ENCODE measurements around the gene PTPN23. TPM values are rescaled to one million over a fixed set of nuclear protein-coding genes. Genes with fewer than 3 reads are reported as not detected.
A peak's percentile ranks its signal among the peaks of the same experiment; 100 is the strongest.

The PTPN23 gene
- total RNA-seq, 2 donors from 2014 or later = 28.7 to 32.0 TPM

DNA sequence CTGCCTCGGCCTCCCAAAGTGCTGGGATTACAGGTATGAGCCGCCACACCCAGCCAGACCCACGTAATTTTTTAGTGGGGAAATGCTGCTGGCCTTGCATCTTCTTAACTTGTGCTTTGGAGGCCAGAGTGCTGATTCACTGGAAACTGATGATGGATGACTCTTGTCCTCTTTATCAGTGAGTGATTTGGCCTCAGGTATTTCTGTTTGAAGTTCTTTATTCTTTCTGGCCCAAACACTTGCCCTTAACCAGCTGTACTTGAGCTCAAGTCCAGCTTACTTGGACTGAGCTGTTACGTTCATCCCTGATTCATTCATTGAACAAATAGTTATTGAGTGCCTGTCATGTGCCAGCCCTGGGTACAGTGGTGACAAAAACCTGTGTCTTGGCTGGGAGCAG lies 4.2 kb downstream of the PTPN23 start:
- Mint-ChIP-seq H3K9me3 (no peaks in the 10 kb centered on the region), H3K4me1 (peaks cover 35% of the 10 kb centered on the region), H3K36me3 (ENCODE audit: low read depth) (peaks cover 79% of the 10 kb centered on the region), H3K27ac (no peak overlapping the region), H3K27me3 (no peaks in the 10 kb centered on the region), H3K4me3 (no peak overlapping the region)
- ATAC-seq (replicated peaks) = no peak

DNA sequence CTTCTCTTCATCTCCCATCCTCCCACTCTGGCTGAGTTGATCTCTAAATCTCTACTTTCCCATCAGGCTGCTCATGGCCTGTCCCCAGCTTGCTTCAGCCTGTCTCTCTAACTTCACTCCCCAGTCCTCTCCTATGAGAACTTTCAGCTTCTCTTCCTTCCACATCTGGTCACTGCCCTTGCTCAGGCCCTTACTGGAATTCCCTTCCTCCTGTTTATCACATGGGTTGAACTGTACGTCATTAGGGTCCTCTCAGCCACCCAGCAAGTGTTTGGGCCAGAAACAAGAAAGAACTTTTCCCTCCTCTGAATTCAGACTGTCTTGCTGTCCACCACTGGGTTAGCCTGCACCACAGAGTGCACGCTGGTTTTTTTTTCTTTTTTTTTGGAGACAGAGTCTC lies 5.0 kb downstream of the PTPN23 start:
- Mint-ChIP-seq H3K4me3 (no peak overlapping the region), H3K27me3 (no peaks in the 10 kb centered on the region), H3K9me3 (no peaks in the 10 kb centered on the region), H3K4me1 (peaks cover 31% of the 10 kb centered on the region), H3K27ac (peak overlapping the region; percentile 38), H3K36me3 (ENCODE audit: low read depth) (peaks cover 78% of the 10 kb centered on the region)
- ATAC-seq (replicated peaks) = no peak

DNA sequence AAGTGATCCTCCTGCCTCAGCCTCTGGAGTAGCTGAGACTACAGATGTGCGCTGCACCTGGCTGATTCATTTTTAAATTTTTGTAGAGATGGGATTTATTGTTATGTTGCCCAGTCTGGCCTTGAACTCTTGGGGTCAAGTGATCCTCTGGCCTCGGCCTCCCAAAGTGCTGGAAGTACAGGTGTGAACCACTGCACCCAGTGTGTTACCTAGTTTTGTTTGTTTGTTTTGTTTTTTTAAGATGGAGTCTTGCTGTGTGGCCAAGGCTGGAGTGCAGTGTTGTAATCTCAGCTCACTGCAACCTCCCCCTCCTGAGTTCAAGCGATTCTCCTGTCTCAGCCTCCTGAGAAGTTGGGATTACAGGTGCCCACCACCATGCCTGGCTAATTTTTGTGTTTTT lies 12.1 kb downstream of the PTPN23 start:
- peak overlapping the region; percentile 25 for H3K27ac Mint-ChIP-seq
- ATAC-seq (replicated peaks) = no peak
- no peaks in the 10 kb centered on the region for H3K27me3 Mint-ChIP-seq
- no peaks in the 10 kb centered on the region for H3K9me3 Mint-ChIP-seq
- H3K4me1 Mint-ChIP-seq = peaks cover 9% of the 10 kb centered on the region
- no peak overlapping the region for H3K4me3 Mint-ChIP-seq
- H3K36me3 Mint-ChIP-seq (ENCODE audit: low read depth) = peaks cover 45% of the 10 kb centered on the region

DNA sequence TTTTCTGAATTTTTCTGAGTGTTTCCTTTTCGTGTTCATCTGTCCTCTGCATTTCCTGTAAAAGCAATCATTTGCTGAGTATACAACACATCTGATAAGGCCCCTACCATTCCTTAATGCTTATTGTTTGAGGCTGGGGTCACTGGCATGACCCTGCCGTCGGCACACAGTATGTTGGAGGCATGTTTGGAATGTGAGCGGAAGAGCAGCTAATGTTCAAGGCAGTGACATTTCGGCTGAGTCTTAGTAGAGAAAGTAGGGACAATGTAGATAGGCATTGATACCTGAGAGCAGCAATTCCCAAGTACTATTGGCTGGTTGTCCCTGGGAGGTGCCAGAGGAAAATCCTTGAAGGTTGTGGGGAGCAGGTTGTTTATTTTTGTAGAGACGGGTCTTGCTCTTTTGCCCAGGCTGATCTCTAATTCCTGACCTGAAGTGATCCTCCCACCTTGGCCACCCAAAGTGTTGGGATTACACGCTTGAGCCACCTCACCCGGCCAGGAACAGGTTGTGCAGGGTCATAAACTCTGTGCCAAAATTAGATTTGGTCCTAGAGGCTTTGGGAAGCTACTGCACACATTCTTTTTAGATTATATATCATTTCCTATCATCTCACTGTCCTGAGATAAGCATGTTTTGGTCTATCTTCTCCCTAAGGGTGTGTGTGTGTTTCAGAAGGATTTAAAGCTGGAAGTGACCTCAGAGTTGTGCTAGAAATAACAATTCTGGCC lies 13.5 kb downstream of the PTPN23 start:
- no peaks in the 10 kb centered on the region for H3K9me3 Mint-ChIP-seq
- peak overlapping the region; percentile 76 for H3K27ac Mint-ChIP-seq
- peaks cover 44% of the 10 kb centered on the region for H3K36me3 Mint-ChIP-seq (ENCODE audit: low read depth)
- no peak overlapping the region for H3K4me3 Mint-ChIP-seq
- no peaks in the 10 kb centered on the region for H3K27me3 Mint-ChIP-seq
- peaks cover 9% of the 10 kb centered on the region for H3K4me1 Mint-ChIP-seq
- ATAC-seq (replicated peaks) = no peak

DNA sequence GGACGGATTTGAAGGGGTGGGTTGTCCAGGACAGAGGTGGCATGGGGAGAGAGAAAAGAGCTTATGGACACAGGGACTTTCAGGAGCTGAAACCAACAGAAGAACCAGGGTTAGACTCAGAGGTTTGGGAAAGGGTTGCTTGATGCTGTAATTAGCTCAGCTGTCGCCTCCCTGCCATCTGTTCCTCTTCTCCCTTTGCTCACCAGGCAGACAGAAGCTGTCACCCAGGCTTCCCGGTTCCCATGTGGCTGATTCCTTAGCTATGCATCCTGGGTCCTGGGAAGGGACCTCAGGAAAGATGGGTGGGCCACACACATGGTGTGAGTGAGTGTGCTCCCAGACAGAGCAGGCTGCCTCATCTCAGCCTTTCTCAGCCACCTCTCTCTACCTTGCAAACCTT lies 14.1 kb downstream of the PTPN23 start:
- ATAC-seq (replicated peaks) = no peak
- no peaks in the 10 kb centered on the region for H3K27me3 Mint-ChIP-seq
- H3K4me3 Mint-ChIP-seq = no peak overlapping the region
- no peaks in the 10 kb centered on the region for H3K9me3 Mint-ChIP-seq
- peaks cover 9% of the 10 kb centered on the region for H3K4me1 Mint-ChIP-seq
- H3K27ac Mint-ChIP-seq = no peak overlapping the region
- peaks cover 48% of the 10 kb centered on the region for H3K36me3 Mint-ChIP-seq (ENCODE audit: low read depth)

DNA sequence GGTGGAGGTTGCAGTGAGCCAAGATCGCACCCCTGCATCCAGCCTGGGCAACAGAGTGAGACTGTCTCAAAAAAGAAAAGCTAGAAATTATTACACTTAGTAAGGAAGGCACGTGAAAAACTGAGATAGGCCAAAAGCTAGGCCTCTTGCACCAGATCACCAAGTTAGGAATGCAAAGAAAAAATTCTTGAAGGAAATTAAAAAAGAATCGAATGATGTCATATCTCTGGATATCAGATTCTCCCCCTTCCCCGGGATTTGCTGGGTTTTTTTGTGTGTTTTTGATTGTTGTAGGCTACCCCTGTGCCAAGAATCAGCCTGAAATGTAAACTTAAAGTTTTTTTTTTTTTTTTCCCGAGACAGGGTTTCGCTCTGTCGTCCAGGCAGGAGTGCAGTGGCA lies 17.4 kb downstream of the PTPN23 start:
- H3K4me3 Mint-ChIP-seq = no peak overlapping the region
- H3K36me3 Mint-ChIP-seq (ENCODE audit: low read depth) = peaks cover 57% of the 10 kb centered on the region
- H3K4me1 Mint-ChIP-seq = peaks cover 9% of the 10 kb centered on the region
- no peaks in the 10 kb centered on the region for H3K27me3 Mint-ChIP-seq
- H3K27ac Mint-ChIP-seq = peak overlapping the region; percentile 19
- ATAC-seq (replicated peaks) = no peak
- no peaks in the 10 kb centered on the region for H3K9me3 Mint-ChIP-seq

DNA sequence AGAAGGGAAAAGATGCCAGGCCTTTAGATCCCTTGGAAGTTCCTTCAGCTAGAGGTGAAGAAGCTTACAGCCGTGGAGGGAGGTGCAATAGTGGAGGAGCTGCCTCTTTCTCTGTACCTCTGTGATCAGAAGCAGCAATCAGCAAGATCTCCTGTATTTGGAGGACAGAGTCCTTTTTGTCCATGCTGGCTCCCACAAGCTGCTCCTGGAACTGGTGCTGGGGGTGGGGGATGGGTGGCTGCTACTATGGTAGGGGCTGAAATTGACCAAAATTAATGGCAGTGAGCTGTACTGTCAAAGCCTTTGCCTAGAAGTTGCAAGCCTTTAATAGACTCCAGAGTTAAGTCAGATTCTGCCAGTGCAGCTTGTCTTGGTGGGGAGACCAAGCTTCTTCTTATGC lies 18.2 kb downstream of the PTPN23 start:
- peaks cover 7% of the 10 kb centered on the region for H3K4me1 Mint-ChIP-seq
- no peak for ATAC-seq (replicated peaks)
- H3K4me3 Mint-ChIP-seq = no peak overlapping the region
- peaks cover 54% of the 10 kb centered on the region for H3K36me3 Mint-ChIP-seq (ENCODE audit: low read depth)
- peak overlapping the region; percentile 19 for H3K27ac Mint-ChIP-seq
- no peaks in the 10 kb centered on the region for H3K9me3 Mint-ChIP-seq
- no peaks in the 10 kb centered on the region for H3K27me3 Mint-ChIP-seq

DNA sequence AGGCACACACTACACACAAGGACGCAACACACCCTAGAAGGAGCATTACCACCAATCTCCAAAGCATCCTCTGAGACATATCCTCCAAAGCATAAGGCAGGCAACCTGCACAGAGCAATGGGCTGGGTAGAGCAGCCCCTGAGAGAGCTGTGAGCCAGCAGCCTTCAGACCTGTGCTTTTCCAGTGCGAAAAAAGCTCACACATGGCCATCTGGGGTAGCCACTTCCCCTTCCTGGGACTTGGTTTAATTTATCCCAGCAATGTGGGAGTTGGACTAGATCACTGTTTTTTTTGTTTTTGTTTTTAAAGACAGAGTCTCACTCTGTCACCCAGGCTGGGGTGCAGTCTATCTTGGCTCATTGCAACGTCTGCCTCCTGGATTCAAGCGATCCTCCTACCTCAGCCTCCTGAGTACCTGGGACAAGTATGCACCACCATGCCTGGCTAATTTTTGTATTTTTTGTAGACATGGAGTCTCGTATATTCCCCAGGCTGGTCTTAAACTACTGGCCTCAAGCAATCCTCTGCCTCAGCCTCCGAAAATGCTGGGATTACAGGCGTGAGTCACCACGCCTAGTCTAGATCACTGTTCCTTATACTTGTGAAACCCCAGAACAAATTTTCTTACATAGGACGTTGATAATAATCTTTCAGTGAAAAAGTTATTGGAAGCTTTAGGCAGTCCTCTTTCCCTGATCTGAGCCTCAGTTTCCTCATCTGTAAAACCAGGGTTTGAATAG lies 18.9 kb downstream of the PTPN23 start:
- peak overlapping the region; percentile 19 for H3K27ac Mint-ChIP-seq
- peaks cover 5% of the 10 kb centered on the region for H3K4me1 Mint-ChIP-seq
- peaks cover 52% of the 10 kb centered on the region for H3K36me3 Mint-ChIP-seq (ENCODE audit: low read depth)
- H3K27me3 Mint-ChIP-seq = no peaks in the 10 kb centered on the region
- no peaks in the 10 kb centered on the region for H3K9me3 Mint-ChIP-seq
- no peak overlapping the region for H3K4me3 Mint-ChIP-seq
- ATAC-seq (replicated peaks) = no peak

DNA sequence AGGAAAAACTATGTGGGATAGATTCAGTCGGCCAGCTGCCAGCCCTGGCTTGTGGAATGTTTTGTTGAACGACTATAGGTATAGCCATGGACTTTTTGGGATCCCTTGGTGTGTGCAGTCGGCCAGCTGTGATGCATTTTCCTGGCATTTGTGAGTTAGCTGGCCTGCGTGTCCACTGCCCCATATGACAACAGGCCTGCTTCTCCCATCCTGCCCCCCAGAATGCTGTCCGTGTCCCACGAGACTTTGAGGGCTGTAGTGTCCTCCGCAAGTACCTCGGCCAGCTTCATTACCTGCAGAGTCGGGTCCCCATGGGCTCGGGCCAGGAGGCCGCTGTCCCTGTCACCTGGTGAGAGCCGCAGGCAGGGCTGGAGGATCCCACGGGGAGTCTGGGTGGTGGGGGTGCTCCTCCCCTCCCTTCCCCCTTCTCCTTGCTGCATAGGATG lies 23.6 kb downstream of the PTPN23 start:
- no peak for ATAC-seq (replicated peaks)
- H3K27ac Mint-ChIP-seq = no peak overlapping the region

DNA sequence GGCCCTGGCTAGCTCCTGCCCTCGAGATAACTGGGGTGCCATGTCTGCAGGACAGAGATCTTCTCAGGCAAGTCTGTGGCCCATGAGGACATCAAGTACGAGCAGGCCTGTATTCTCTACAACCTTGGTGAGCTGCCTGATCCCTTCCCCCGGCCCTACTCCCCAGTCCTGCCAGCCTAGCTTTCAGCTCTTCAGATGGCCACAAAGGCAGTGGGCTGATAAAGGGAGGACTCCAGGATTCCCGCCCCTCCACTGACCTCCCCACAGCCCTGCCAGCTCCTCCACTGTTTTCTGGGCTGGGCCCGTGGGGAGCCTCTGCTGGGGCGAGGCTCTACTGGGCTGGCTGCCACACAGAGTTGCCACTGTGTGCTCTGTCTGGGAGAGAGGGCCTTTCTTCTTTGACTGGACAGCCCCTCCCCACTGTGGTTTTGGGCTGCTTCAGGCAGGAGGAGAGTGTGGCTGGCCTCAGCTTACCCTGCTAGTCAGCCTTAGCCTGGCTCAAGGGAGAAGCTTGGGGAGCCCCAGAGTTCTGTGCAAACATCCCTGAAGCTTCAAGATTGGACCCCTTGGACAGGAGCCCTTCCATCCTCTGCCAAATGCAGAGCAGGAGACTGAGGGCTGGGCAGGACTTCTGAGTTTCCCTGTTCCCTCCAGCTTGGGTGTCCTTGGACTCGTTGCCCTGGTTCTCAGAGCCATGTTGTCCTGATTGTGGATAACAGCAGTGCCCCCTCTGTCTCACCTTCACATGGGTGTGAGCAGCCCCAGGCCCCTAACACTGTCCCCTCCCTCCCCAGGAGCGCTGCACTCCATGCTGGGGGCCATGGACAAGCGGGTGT lies 24.4 kb downstream of the PTPN23 start:
- H3K36me3 Mint-ChIP-seq (ENCODE audit: low read depth) = peaks cover 35% of the 10 kb centered on the region
- H3K27ac Mint-ChIP-seq = peak overlapping the region; percentile 43
- no peak for ATAC-seq (replicated peaks)
- no peaks in the 10 kb centered on the region for H3K9me3 Mint-ChIP-seq
- no peaks in the 10 kb centered on the region for H3K27me3 Mint-ChIP-seq
- H3K4me1 Mint-ChIP-seq = no peaks in the 10 kb centered on the region
- no peak overlapping the region for H3K4me3 Mint-ChIP-seq

More for the DNA sequence above, 23.6 kb downstream of the PTPN23 start:
- H3K9me3 Mint-ChIP-seq = no peaks in the 10 kb centered on the region
- no peaks in the 10 kb centered on the region for H3K27me3 Mint-ChIP-seq
- H3K36me3 Mint-ChIP-seq (ENCODE audit: low read depth) = peaks cover 39% of the 10 kb centered on the region
- H3K4me3 Mint-ChIP-seq = no peak overlapping the region
- H3K4me1 Mint-ChIP-seq = no peaks in the 10 kb centered on the region

DNA sequence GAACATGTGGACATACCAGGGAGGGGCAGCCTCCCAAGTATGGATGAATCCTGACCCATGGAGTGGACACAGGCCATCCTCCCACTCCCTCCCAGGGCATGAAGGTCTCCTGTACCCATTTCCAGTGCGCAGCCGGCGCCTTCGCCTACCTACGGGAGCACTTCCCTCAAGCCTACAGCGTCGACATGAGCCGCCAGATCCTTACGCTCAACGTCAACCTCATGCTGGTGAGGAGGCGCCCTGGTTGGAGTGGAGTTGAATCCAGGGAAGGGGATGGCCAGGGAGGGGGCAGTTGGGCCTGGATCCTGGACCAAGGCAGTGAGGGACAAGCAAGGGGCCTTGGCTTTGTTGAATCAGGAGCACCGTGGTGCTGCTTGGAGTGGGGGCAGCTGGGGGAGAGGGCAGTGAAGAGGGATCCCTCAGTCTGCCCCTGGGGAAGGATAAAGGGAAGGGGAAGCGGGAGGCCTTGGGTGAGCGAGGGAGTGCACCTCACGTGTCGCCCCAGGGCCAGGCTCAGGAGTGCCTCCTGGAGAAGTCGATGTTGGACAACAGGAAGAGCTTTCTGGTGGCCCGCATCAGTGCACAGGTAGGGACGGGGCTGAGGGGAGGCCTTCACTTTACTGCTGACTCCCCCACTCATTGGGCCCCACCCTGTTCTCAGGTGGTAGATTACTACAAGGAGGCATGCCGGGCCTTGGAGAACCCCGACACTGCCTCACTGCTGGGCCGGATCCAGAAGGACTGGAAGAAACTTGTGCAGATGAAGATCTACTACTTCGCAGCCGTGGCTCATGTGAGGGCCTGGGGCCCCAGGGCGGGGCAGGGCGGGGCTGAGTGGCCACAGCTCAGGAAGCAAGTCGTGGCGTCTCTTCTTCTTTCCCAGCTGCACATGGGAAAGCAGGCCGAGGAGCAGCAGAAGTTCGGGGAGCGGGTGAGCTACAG lies 25.3 kb downstream of the PTPN23 start:
- ATAC-seq (replicated peaks) = no peak
- H3K27me3 Mint-ChIP-seq = no peaks in the 10 kb centered on the region
- no peak overlapping the region for H3K4me3 Mint-ChIP-seq
- no peak overlapping the region for H3K27ac Mint-ChIP-seq
- no peaks in the 10 kb centered on the region for H3K9me3 Mint-ChIP-seq
- peaks cover 32% of the 10 kb centered on the region for H3K36me3 Mint-ChIP-seq (ENCODE audit: low read depth)
- no peaks in the 10 kb centered on the region for H3K4me1 Mint-ChIP-seq

DNA sequence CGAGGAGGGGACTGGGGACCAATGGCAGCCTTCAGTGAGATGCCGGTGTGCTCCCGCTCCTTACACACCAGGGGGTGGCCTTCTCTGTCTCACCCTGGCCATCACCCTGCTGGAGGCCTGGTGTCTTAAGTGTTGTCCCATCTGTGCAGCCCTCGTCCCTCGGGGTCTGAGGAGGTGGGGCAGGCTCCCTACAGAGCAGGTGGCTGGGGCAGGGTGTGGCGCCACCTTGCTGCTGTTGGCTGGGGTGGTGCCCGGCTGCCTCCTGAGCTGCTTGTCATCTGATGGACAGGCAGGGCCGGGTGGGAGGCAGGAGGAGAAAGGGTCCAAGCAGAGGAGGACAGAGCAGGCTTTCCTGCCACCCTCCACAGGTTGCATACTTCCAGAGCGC lies 25.9 kb downstream of the PTPN23 start:
- H3K27me3 Mint-ChIP-seq = no peaks in the 10 kb centered on the region
- no peak overlapping the region for H3K27ac Mint-ChIP-seq
- H3K4me3 Mint-ChIP-seq = no peak overlapping the region
- H3K36me3 Mint-ChIP-seq (ENCODE audit: low read depth) = peaks cover 32% of the 10 kb centered on the region
- H3K4me1 Mint-ChIP-seq = no peaks in the 10 kb centered on the region
- ATAC-seq (replicated peaks) = no peak
- H3K9me3 Mint-ChIP-seq = no peaks in the 10 kb centered on the region

DNA sequence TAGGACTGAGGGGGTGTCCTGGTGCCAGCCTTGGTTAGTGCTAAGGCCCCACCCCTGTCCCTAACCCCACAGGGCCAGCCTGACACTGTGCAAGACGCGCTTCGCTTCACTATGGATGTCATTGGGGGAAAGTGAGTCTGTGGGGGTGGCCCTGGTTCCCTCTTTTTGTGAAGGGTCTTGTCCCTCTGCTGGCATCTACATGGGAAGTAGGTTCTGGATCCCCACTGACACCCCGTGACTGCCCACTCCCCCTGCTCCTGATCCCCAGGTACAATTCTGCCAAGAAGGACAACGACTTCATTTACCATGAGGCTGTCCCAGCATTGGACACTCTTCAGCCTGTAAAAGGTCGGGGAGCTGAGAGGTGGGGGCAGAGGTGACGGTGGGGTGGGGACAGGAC lies 26.4 kb downstream of the PTPN23 start:
- ATAC-seq (replicated peaks) = no peak

More for the DNA sequence above, 26.4 kb downstream of the PTPN23 start:
- H3K4me1 Mint-ChIP-seq = no peaks in the 10 kb centered on the region
- peaks cover 36% of the 10 kb centered on the region for H3K36me3 Mint-ChIP-seq (ENCODE audit: low read depth)
- H3K4me3 Mint-ChIP-seq = no peak overlapping the region
- no peak overlapping the region for H3K27ac Mint-ChIP-seq
- H3K9me3 Mint-ChIP-seq = no peaks in the 10 kb centered on the region
- no peaks in the 10 kb centered on the region for H3K27me3 Mint-ChIP-seq
